Left lung (tissue), 14 donors: Measurements from ENCODE around the gene XAB2. TPM values are rescaled to one million over a fixed set of nuclear protein-coding genes. Genes with fewer than 3 reads are reported as not detected.

ENCODE experiments used
- ATAC-seq: fragments of 200-7000 bp; cut with Tn5 transposase; one replicate; pipeline ENCODE4 v1.9.1; 2020; ENCODE audit warnings: moderate library complexity
- DNase-seq, 4 donors: peaks; one replicate each; pipeline ENCODE4 v3.0.0-alpha.2; 2013 to 2020
- H3K27ac ChIP-seq, 2 donors: fragments of 200-600 bp; sonication (generic) in 1 of 2; one replicate each; pipeline versions ENCODE4 v1.5.0 to v1.8.0; 2020 to 2021
- H3K27me3 ChIP-seq, 2 donors: fragments of 200-600 bp; sonication (generic) in 1 of 2; one replicate each; pipeline versions ENCODE4 v1.5.0 to v1.8.0; 2020 to 2021
- H3K36me3 ChIP-seq, 2 donors: fragments of 200-600 bp; sonication (generic) in 1 of 2; one replicate each; pipeline versions ENCODE4 v1.5.0 to v1.8.0; 2020 to 2021
- H3K4me1 ChIP-seq, 2 donors: fragments of 200-600 bp; one replicate each; pipeline ENCODE4 v1.8.0; 2021
- H3K4me3 ChIP-seq, 2 donors: fragments of 200-600 bp; sonication (generic) in 1 of 2; one replicate each; pipeline versions ENCODE4 v1.5.0 to v1.8.0; 2020 to 2021; ENCODE audit warnings: mild to moderate bottlenecking in 1 of 2
- H3K9me3 ChIP-seq, 2 donors: fragments of 200-600 bp; sonication (generic) in 1 of 2; one replicate each; pipeline versions ENCODE4 v1.5.0 to v1.8.0; 2020 to 2021
- CTCF ChIP-seq, 2 donors: fragments of 200-600 bp; sonication (generic) in 1 of 2; IDR thresholded peaks; one replicate each; pipeline versions ENCODE4 v1.5.0 to v1.8.0; 2021; ENCODE audit warnings: antibody characterized with exemption in 2 of 2
- intact Hi-C, 2 donors: fragments of 100-400 bp; cut with DNase I; formaldehyde crosslinking; loops; one replicate each; pipeline versions ENCODE4 v1.11.2 to v1.14.2; 2022
- long read RNA-seq, 12 donors: library from polyadenylated mRNA in 2 of 12; unstranded in 2 of 12; transcript quantifications; one replicate each; pipeline ENCODE4 v2.0.0 and lab custom pipeline, GENCODE V29; 2019 to 2026
- polyA plus RNA-seq, 6 donors: library from polyadenylated mRNA; unstranded; fragments of 120-200 nt; gene quantifications; one replicate each; pipeline ENCODE4 v1.2.1, GENCODE V29; 2013; ENCODE audit not compliant: insufficient read length in 6 of 6
- total RNA-seq, 2 donors: library from RNA; stranded (reverse); fragmentation: NEBNext Ultra II Directional; extraction: Animal tissue kit (Norgen Biotek cat#: 25700); gene quantifications; one replicate each; pipeline ENCODE4 v1.2.1, GENCODE V29; 2021
- donor health status: DM: no; HTN: yes; CAD: no.
- donor health status: DM: no; HTN: no; CAD: no.

The XAB2 gene
- total RNA-seq (10 to 100 TPM; 32.8 to 33.7 TPM), polyA plus RNA-seq (10 to 100 TPM; 30.5 to 38.8 (median 32.0) TPM)
- long read RNA-seq, donor 1, transcript XAB2-201 (19 exons, 2,667 nt): major isoform, 7 of 7 reads
- long read RNA-seq, donor 1, partial matches to known transcripts: 0 of 7 reads
- long read RNA-seq, donor 1, other reads (novel, unspliced or antisense): 0 of 7 reads
- long read RNA-seq, donor 2, transcript XAB2-201 (19 exons, 2,667 nt): major isoform, 7 of 175 reads
- long read RNA-seq, donor 2, partial matches to known transcripts: 153 of 175 reads
- long read RNA-seq, donor 2, other reads (novel, unspliced or antisense): 14 of 175 reads
- long read RNA-seq, donor 3, transcript XAB2-201 (19 exons, 2,667 nt): major isoform, 8 of 8 reads
- long read RNA-seq, donor 3, partial matches to known transcripts: 0 of 8 reads
- long read RNA-seq, donor 3, other reads (novel, unspliced or antisense): 0 of 8 reads
- long read RNA-seq, donor 4, transcript XAB2-201 (19 exons, 2,667 nt): major isoform, 5 of 9 reads
- long read RNA-seq, donor 4, partial matches to known transcripts: 4 of 9 reads
- long read RNA-seq, donor 4, other reads (novel, unspliced or antisense): 0 of 9 reads
- long read RNA-seq, donor 5, partial matches to known transcripts: 0 of 3 reads
- long read RNA-seq, donor 5, other reads (novel, unspliced or antisense): 0 of 3 reads
- long read RNA-seq, donor 6, transcript XAB2-201 (19 exons, 2,667 nt): major isoform, 6 of 12 reads
- long read RNA-seq, donor 6, partial matches to known transcripts: 6 of 12 reads
- long read RNA-seq, donor 6, other reads (novel, unspliced or antisense): 0 of 12 reads
- long read RNA-seq, donor 7, transcript XAB2-201 (19 exons, 2,667 nt): major isoform, 5 of 60 reads
- long read RNA-seq, donor 7, partial matches to known transcripts: 5 of 60 reads
- long read RNA-seq, donor 7, other reads (novel, unspliced or antisense): 50 of 60 reads
- long read RNA-seq, donor 8, partial matches to known transcripts: 207 of 250 reads
- long read RNA-seq, donor 8, other reads (novel, unspliced or antisense): 39 of 250 reads
- long read RNA-seq, donor 9: 0 reads
- long read RNA-seq, donor 10: 0 reads
- long read RNA-seq, donor 11: 0 reads
- long read RNA-seq, donor 12, transcript XAB2-201 (19 exons, 2,667 nt): major isoform, 8 of 83 reads
- long read RNA-seq, donor 12, partial matches to known transcripts: 65 of 83 reads
- long read RNA-seq, donor 12, other reads (novel, unspliced or antisense): 10 of 83 reads

GRCh38 chr19:7629347-7630054 is at the start of gene XAB2, which contains the start of gene PET100:
Gene XAB2, minus strand, starts transcription at chr19:7629545. Its CDS starts 18 bp downstream, at chr19:7629527.
Gene PET100, plus strand, starts transcription at chr19:7629793. Its CDS starts 41 bp downstream, at chr19:7629834.
- Histone ChIP-seq H3K4me1 (peaks cover 14 to 33% of the 10 kb centered on the region in 2 donors), H3K4me3 (peak within 1 kb of the TSS; percentile 75 to 96), H3K27me3 (no peaks in the 10 kb centered on the region), H3K27ac (peak within 1 kb of the TSS; percentile 65 to 86), H3K9me3 (no peaks in the 10 kb centered on the region), H3K36me3 (peaks cover 0 to 42% of the 10 kb centered on the region in 2 donors)
- DNase-seq (peak; percentile 92 to 99 (median 98)), ATAC-seq (peak; percentile 99)
- intact Hi-C loops: no loop called here
- TF ChIP-seq CTCF (IDR thresholded peaks at IDR 0.05): no peak

- intact Hi-C loops: no loop called here
- H3K36me3 ChIP-seq: peaks cover 0 to 19% of the 10 kb centered on the region in 2 donors
- peaks cover 0 to 1% of the 10 kb centered on the region in 2 donors for H3K9me3 ChIP-seq
- H3K27me3 ChIP-seq: peaks cover 0 to 33% of the 10 kb centered on the region in 2 donors
- H3K27ac ChIP-seq: peak overlapping the region in 1 of 2 donors; percentile 98
- DNase-seq: no peak
- H3K4me1 ChIP-seq: peaks cover 0 to 47% of the 10 kb centered on the region in 2 donors
- peak overlapping the region in 1 of 2 donors; percentile 96 for H3K4me3 ChIP-seq
- TF ChIP-seq CTCF (IDR thresholded peaks at IDR 0.05): no peak
- no peak for ATAC-seq
Measured at GRCh38 chr19:7677669-7678311, 48.4 kb upstream of the XAB2 start.

GRCh38 chr19:7676854-7677253 is 47.5 kb upstream of the XAB2 start, which contains the start of gene MCEMP1:
Gene MCEMP1, plus strand, starts transcription at chr19:7677090. Its CDS starts 31 bp downstream, at chr19:7677121.
- TF ChIP-seq CTCF (IDR thresholded peaks at IDR 0.05): no peak
- DNase-seq: peak in 1 of 4 donors; percentile 90
- H3K27ac ChIP-seq: peak within 1 kb of the TSS in 1 of 2 donors; percentile 98
- H3K9me3 ChIP-seq: peaks cover 0 to 1% of the 10 kb centered on the region in 2 donors
- H3K4me3 ChIP-seq: peak within 1 kb of the TSS in 1 of 2 donors; percentile 96
- H3K4me1 ChIP-seq: peaks cover 0 to 37% of the 10 kb centered on the region in 2 donors
- no peak for ATAC-seq
- peaks cover 0 to 41% of the 10 kb centered on the region in 2 donors for H3K27me3 ChIP-seq
- intact Hi-C loops: no loop called here
- H3K36me3 ChIP-seq: peaks cover 0 to 10% of the 10 kb centered on the region in 2 donors

- peak overlapping the region in 1 of 2 donors; percentile 96 for H3K4me3 ChIP-seq
Measured at GRCh38 chr19:7676376-7676775, 47.0 kb upstream of the XAB2 start.

More at GRCh38 chr19:7676376-7676775, 47.0 kb upstream of the XAB2 start:
- ATAC-seq: no peak
- no peak for TF ChIP-seq CTCF (IDR thresholded peaks at IDR 0.05)
- H3K36me3 ChIP-seq: peaks cover 0 to 10% of the 10 kb centered on the region in 2 donors
- peaks cover 0 to 46% of the 10 kb centered on the region in 2 donors for H3K27me3 ChIP-seq
- peaks cover 0 to 1% of the 10 kb centered on the region in 2 donors for H3K9me3 ChIP-seq
- peak in 1 of 4 donors; percentile 71 for DNase-seq
- peaks cover 0 to 32% of the 10 kb centered on the region in 2 donors for H3K4me1 ChIP-seq
- intact Hi-C loops: no loop called here
- H3K27ac ChIP-seq: peak overlapping the region in 1 of 2 donors; percentile 98
